Fibroblast of lung (primary cell): ENCODE results near the gene NUTM2E. TPM values are rescaled to one million over a fixed set of nuclear protein-coding genes. Genes with fewer than 3 reads are reported as not detected.
A peak's percentile ranks its signal among the peaks of the same experiment; 100 is the strongest.
"Not testable (repeated sequence)": the region's sequence is repeated elsewhere in the genome, so short reads cannot be mapped to it uniquely, and the experiment has no call there.

Experiments
- DNase-seq, 2 donors: peaks; one replicate each; pipeline versions ENCODE4 v3.0.0 to v3.0.0-alpha.2; 2010; ENCODE audit warnings: low read depth in 2 of 2
- H2AFZ ChIP-seq: 2 replicates; pipeline ENCODE4 v1.5.1; 2012; ENCODE audit warnings: low read length, control low read depth, inconsistent platforms
- H3K27ac ChIP-seq: 2 replicates; pipeline ENCODE4 v1.5.1; 2011; ENCODE audit warnings: low read length, control low read depth; ENCODE audit not compliant: insufficient read depth
- H3K27me3 ChIP-seq: 2 replicates; pipeline ENCODE4 v1.5.1; 2011; ENCODE audit warnings: mild to moderate bottlenecking, low read length; ENCODE audit not compliant: control insufficient read depth, insufficient read depth
- H3K36me3 ChIP-seq: 2 replicates; pipeline ENCODE4 v1.5.1; 2011; ENCODE audit warnings: low read length; ENCODE audit not compliant: control insufficient read depth, insufficient read depth
- H3K4me1 ChIP-seq: 2 replicates; pipeline ENCODE4 v1.5.1; 2011; ENCODE audit warnings: low read length; ENCODE audit not compliant: control insufficient read depth, insufficient read depth; ENCODE audit errors: extremely low read depth
- H3K4me2 ChIP-seq: 2 replicates; pipeline ENCODE4 v1.5.1; 2011; ENCODE audit warnings: low read length, control low read depth; ENCODE audit not compliant: insufficient read depth; ENCODE audit errors: extremely low read depth
- H3K4me3 ChIP-seq, 4 experiments: fragments of 200-600 bp in 1 of 4; sonication (generic) in 1 of 4; replicated peaks in 1 of 4; 2 replicates each; pipeline ENCODE4 v1.5.1; 2011 to 2016; ENCODE audit warnings: low read length in 4 of 4, low read depth in 3 of 4, mild to moderate bottlenecking in 3 of 4, control low read depth in 2 of 4, inconsistent platforms in 1 of 4, mixed read lengths in 1 of 4; ENCODE audit not compliant: insufficient read depth in 1 of 4; ENCODE audit errors: control extremely low read depth in 1 of 4
- H3K79me2 ChIP-seq: 2 replicates; pipeline ENCODE4 v1.5.1; 2012; ENCODE audit warnings: mild to moderate bottlenecking, low read length, inconsistent platforms; ENCODE audit not compliant: control insufficient read depth, insufficient read depth
- H3K9ac ChIP-seq: 2 replicates; pipeline ENCODE4 v1.5.1; 2011; ENCODE audit warnings: mild to moderate bottlenecking, low read length, control low read depth; ENCODE audit not compliant: insufficient read depth
- H3K9me3 ChIP-seq: 2 replicates; pipeline ENCODE4 v1.5.1; 2012; ENCODE audit warnings: low read depth, low read length; ENCODE audit not compliant: control insufficient read depth, insufficient read depth
- H4K20me1 ChIP-seq: 2 replicates; pipeline ENCODE4 v1.5.1; 2011; ENCODE audit warnings: low read length; ENCODE audit not compliant: control insufficient read depth, insufficient read depth; ENCODE audit errors: extremely low read depth
- polyA plus RNA-seq, 2 donors: library from polyadenylated mRNA; depleted of rRNA in 1 of 2; stranded (reverse) in 1 of 2; unstranded in 1 of 2; fragments of >200 nt; gene quantifications; 2 replicates each; pipeline ENCODE4 v1.2.1, GENCODE V29; 2011 to 2012; ENCODE audit warnings: missing spikeins in 1 of 2
- total RNA-seq: library from RNA; depleted of rRNA; stranded (reverse); fragments of >200 nt; gene quantifications from 2 replicates; pipeline ENCODE4 v1.2.1, GENCODE V29; 2014

The NUTM2E gene
- total and polyA plus RNA-seq, 2 donors (not counting 1 experiment from before 2014, with no cell fraction given) = not detected

DNA sequence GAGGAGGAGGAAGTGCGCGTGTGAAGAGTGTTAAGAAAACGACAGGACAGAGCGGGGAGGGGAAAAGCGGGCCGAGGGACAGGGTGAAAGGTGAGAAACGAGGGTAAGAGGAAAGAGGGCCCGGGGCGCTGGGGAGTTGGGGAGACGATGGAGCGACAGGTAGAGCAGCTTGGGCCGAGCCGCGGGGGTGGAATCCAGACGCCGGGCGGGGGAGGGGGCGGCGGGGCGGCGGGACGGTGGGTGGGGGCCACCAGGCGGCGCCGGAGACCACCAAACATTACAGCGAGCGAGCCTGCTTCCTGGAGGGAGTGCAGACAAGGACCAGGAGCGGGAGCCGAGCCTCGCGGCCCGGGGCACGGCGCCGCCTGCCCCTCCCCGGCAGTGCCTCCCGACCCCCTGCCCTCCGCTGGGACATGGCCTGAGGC is 940 bp upstream of the NUTM2E start:
- H3K27me3 ChIP-seq, H3K27ac ChIP-seq, H2AFZ ChIP-seq, H3K4me1 ChIP-seq, H3K36me3 ChIP-seq, H4K20me1 ChIP-seq, H3K9me3 ChIP-seq, H3K79me2 ChIP-seq, DNase-seq, H3K9ac ChIP-seq, H3K4me2 ChIP-seq: not testable (repeated sequence)
- H3K4me3 ChIP-seq = peak overlapping the region in 2 of 4 experiments; percentile 39 to 59

DNA sequence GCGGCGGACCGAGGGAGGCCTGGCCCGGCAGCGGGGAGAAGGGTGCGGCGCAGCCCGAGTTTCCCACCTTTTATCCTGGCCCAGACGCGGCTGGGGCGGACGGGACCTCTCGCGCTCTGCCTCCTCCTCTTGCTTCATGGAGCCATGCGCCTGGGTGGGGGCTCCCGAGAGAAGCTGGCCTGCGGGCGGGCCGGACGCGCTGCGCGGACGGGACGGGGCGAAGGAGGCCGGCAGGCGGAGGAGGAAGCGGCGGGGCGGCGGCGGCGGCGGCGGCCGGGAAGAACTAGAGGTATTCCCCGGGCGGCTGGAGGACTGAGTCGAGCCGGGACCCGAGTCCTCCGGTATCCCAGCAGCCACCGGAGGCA is 426 bp upstream of the NUTM2E start:
- Histone ChIP-seq H3K4me3 (peak overlapping the region in 2 of 4 experiments; percentile 26 to 57), H3K9ac (peak overlapping the region; percentile 66), H3K27ac (peak overlapping the region; percentile 61)
- H4K20me1 ChIP-seq, DNase-seq, H3K9me3 ChIP-seq, H3K4me2 ChIP-seq, H3K79me2 ChIP-seq, H3K36me3 ChIP-seq, H2AFZ ChIP-seq, H3K27me3 ChIP-seq, H3K4me1 ChIP-seq: not testable (repeated sequence)

DNA sequence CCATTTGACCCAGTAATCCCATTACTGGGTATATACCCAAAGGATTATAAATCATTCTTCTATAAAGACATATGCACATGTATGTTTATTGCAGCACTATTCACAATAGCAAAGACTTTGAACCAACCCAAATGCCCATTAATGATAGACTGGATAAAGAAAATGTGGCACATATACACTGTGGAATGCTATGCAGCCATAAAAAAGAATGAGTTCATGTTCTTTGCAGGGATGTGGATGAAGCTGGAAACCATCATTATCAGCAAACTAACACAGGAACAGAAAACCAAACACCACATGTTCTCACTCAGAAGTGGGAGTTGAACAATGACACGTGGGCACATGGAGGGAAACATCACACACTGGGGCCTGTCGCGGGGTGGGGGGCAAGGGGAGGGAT is 7.3 kb downstream of the NUTM2E start:
- H3K4me3 ChIP-seq, H3K9me3 ChIP-seq, H2AFZ ChIP-seq, H3K9ac ChIP-seq, DNase-seq, H3K27ac ChIP-seq, H4K20me1 ChIP-seq, H3K79me2 ChIP-seq, H3K36me3 ChIP-seq, H3K4me2 ChIP-seq, H3K27me3 ChIP-seq, H3K4me1 ChIP-seq: not testable (repeated sequence)

DNA sequence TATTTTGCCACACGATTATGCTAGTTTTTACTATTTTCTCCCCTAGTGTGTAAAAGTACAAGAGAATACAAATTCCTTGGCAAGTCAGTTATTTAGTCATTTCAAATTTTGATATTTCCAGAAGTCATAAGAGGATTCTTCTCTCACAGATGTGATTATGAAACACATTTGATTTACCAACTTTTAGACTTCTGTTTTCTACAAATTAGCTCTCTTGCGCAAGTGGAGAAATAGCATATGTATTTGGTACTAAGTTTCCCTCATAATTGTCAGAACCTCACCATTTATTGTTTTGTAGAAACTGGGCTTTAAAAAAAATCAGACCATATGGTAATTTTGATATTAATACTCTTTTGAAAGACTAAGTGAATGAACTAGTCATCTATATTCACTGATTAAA is 9.4 kb downstream of the NUTM2E start:
- H3K4me1 ChIP-seq, H3K27ac ChIP-seq, H3K9ac ChIP-seq, H3K9me3 ChIP-seq, H3K4me3 ChIP-seq, DNase-seq, H3K36me3 ChIP-seq, H2AFZ ChIP-seq, H4K20me1 ChIP-seq, H3K79me2 ChIP-seq, H3K27me3 ChIP-seq, H3K4me2 ChIP-seq: not testable (repeated sequence)

DNA sequence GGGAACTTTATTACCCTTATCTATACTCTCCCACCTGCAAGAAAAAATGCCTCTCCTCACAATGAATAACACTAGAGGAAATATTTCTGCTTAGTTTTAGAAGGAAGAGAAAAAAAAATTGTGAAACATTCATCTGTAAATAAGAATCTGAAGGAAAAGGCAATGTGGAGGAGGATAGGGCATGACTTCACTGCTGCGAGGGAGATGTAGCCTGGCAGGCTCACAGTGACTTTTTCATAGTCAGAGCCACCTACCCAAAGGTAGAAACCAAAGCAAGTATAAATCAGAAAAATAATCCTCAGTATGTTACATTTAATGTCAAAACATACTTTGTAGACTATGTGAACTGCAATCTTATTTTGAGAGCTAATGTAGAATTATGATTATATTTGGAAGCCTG is 10.4 kb downstream of the NUTM2E start:
- not testable (repeated sequence) for H3K4me1 ChIP-seq, H3K27me3 ChIP-seq, H3K9me3 ChIP-seq

DNA sequence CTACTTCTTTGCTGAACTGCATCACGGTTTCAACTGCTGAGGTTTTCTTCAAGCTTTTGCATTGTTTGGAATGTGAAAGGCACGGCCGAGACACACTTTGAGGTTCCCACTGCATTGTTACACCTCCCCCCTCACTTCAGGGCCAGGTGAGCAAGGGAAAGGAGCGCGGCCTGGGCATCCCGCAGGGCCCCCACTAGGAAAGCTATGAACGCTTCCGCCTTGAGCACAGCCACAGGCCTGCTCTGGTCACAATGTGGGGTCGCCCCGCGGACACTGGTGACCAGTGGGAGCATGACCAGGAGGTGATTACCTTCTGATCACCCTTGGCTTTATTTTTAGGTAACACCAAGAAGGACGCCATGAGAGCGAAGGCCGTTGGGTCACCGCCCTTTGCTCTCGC is 11.9 kb downstream of the NUTM2E start:
- not testable (repeated sequence) for H3K9ac ChIP-seq, H4K20me1 ChIP-seq, H3K79me2 ChIP-seq, H3K9me3 ChIP-seq, H3K27ac ChIP-seq, H3K36me3 ChIP-seq, H3K4me3 ChIP-seq, H3K4me2 ChIP-seq, H3K27me3 ChIP-seq, H2AFZ ChIP-seq, H3K4me1 ChIP-seq, DNase-seq

More for the DNA sequence above, 10.4 kb downstream of the NUTM2E start:
- not testable (repeated sequence) for H3K4me3 ChIP-seq, H3K4me2 ChIP-seq, H3K36me3 ChIP-seq, H3K9ac ChIP-seq, H4K20me1 ChIP-seq, H2AFZ ChIP-seq, DNase-seq, H3K27ac ChIP-seq, H3K79me2 ChIP-seq

DNA sequence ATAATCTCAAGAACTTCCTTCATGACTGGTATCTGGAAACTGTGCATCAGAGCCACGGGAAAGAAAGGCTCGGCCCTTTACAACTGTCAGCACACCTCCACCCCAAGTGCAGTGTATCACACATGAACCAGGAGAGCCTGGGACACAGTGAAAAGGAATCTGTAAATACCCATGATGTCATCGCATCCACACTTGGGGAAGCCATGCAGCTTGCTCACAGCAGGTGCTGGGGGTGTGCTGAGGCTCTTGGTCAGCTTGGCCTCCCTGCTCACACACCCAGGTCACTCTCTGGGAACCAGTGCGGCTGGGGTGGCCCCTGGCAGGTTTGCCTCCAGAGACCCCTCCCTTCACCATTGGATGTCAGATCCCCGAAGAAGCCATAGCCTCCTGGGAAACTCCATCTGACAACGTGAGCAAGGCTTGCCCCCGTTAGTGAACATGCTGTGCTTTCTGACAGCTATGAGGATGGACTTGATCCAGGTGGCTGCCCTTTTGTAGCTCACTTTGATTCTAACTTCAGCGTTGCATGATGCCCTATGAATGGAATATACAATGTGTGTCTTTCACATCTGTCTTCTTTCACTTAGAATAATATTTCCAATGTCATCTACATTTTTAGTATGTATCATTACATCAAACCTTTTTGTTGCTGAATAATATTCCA is 26.8 kb downstream of the NUTM2E start:
- not testable (repeated sequence) for DNase-seq, H3K27ac ChIP-seq, H2AFZ ChIP-seq, H3K27me3 ChIP-seq, H3K4me3 ChIP-seq, H3K36me3 ChIP-seq, H3K79me2 ChIP-seq, H3K9me3 ChIP-seq, H3K4me1 ChIP-seq, H3K9ac ChIP-seq, H4K20me1 ChIP-seq, H3K4me2 ChIP-seq
